HG03575 (cell line): ENCODE data around the gene BCL7B.
A peak's percentile ranks its signal among the peaks of the same experiment; 100 is the strongest.
"Not testable (repeated sequence)": the region's sequence is repeated elsewhere in the genome, so short reads cannot be mapped to it uniquely, and the experiment has no call there.

Source experiments
- ATAC-seq: cut with Tn5 transposase; IDR thresholded peaks from one replicate; pipeline ENCODE4 v1.9.1; 2021; ENCODE audit not compliant: unreplicated experiment, insufficient number of reproducible peaks, low FRiP score; ENCODE audit errors: extremely low read depth

The BCL7B gene

GRCh38 chr7:73557397-73558257 is at the start of gene BCL7B:
BCL7B (minus strand) TSS chr7:73557690; CDS start chr7:73557578, 112 bp downstream.
- no peak for ATAC-seq

- ATAC-seq, result no peak
These were observed 48.2 kb upstream of the BCL7B start for GRCh38 chr7:73605601-73606220.

- ATAC-seq, result no peak
These were observed 45.5 kb upstream of the BCL7B start for GRCh38 chr7:73602721-73603651.

GRCh38 chr7:73599916-73600315 is 42.4 kb upstream of the BCL7B start:
- ATAC-seq, result no peak

GRCh38 chr7:73599151-73599882 is 41.8 kb upstream of the BCL7B start:
- ATAC-seq, result no peak

GRCh38 chr7:73597978-73598782 is 40.7 kb upstream of the BCL7B start:
- no peak for ATAC-seq

- ATAC-seq, result no peak
These were observed 38.9 kb upstream of the BCL7B start for GRCh38 chr7:73596191-73597065.

GRCh38 chr7:73595358-73595757 is 37.9 kb upstream of the BCL7B start:
- no peak for ATAC-seq

GRCh38 chr7:73593207-73594045 is 35.9 kb upstream of the BCL7B start:
- ATAC-seq, result no peak

GRCh38 chr7:73586911-73587310 is 29.4 kb upstream of the BCL7B start:
- no peak for ATAC-seq

- no peak for ATAC-seq
These were observed 27.7 kb upstream of the BCL7B start for GRCh38 chr7:73585196-73585595.

GRCh38 chr7:73582664-73583202 is 25.2 kb upstream of the BCL7B start:
- no peak for ATAC-seq

GRCh38 chr7:73581006-73581405 is 23.5 kb upstream of the BCL7B start:
- not testable (repeated sequence) for ATAC-seq

- ATAC-seq, result peak; percentile 52
These were observed 21.0 kb upstream of the BCL7B start, which contains the start of gene TBL2 for GRCh38 chr7:73578342-73579128. TBL2 (minus strand) TSS chr7:73578579; CDS start chr7:73578549, 30 bp downstream.

- ATAC-seq, result no peak
These were observed 20.3 kb upstream of the BCL7B start for GRCh38 chr7:73577627-73578341.
